Measurements from ENCODE around the gene ERGIC1. TPM values are rescaled to one million over a fixed set of nuclear protein-coding genes. Genes with fewer than 3 reads are reported as not detected.

ERGIC1 gene
- total RNA-seq, 1 donor from 2014 or later, result 158 TPM

DNA sequence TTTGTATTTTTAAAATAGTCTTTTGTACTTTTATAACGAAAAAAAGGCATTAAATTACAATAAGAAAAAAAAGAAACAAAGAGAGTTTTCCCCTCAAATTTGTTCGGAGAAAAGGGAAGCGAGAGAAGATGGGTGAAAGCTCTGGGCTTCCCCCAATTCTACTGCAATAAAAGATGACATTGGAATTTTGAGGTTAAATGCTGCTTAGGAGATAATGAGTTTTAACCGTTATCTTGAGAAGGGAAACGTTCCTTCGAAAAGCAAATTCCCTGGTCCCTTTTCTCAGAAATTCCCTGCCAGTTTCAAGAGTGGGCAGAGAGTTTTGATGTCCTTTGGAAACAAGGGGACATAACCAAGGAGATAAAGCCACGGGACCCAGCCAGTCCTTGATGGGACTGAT lies 18.4 kb upstream of the ERGIC1 start:
- Mint-ChIP-seq H3K4me1 (ENCODE audit: low read depth) (no peaks in the 10 kb centered on the region), H3K9me3 (ENCODE audit: low read depth) (no peaks in the 10 kb centered on the region), H3K27me3 (peaks cover 13% of the 10 kb centered on the region), H3K27ac (no peak overlapping the region), H3K4me3 (ENCODE audit: low read depth) (no peak overlapping the region), H3K36me3 (ENCODE audit: insufficient read depth) (no peaks in the 10 kb centered on the region)
- TF ChIP-seq CTCF (IDR thresholded peaks at IDR 0.05; ENCODE audit: unreplicated experiment), result no peak
- no peak for DNase-seq (ENCODE audit: low spot score, unreplicated experiment)

GRCh38 chr5:172816925-172817562 lies 17.0 kb upstream of the ERGIC1 start:
- Mint-ChIP-seq H3K4me3 (ENCODE audit: low read depth) (no peak overlapping the region), H3K4me1 (ENCODE audit: low read depth) (no peaks in the 10 kb centered on the region), H3K9me3 (ENCODE audit: low read depth) (no peaks in the 10 kb centered on the region), H3K36me3 (ENCODE audit: insufficient read depth) (no peaks in the 10 kb centered on the region), H3K27ac (peak overlapping the region; percentile 13), H3K27me3 (peaks cover 19% of the 10 kb centered on the region)
- no peak for TF ChIP-seq CTCF (IDR thresholded peaks at IDR 0.05; ENCODE audit: unreplicated experiment)
- no peak for DNase-seq (ENCODE audit: low spot score, unreplicated experiment)

DNA sequence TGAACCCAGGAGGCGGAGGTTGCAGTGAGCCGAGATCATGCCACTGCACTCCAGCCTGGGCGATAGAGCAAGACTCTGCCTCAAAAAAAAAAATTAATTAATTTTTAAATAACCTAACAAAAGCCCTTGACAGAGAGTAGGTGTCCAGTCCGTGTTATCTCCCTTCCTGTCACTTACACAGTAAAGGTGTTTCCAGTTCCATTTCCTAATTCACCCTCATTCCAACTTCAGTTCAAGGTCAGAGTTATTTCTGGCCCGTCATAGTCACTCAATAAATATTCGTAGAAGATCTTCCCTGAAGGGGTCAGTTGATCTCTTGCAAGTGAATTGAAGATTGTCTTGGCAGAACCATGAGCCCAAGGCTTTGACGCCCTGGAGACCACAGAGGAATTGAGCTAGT lies 16.4 kb upstream of the ERGIC1 start:
- peaks cover 19% of the 10 kb centered on the region for H3K27me3 Mint-ChIP-seq
- no peaks in the 10 kb centered on the region for H3K36me3 Mint-ChIP-seq (ENCODE audit: insufficient read depth)
- no peak for DNase-seq (ENCODE audit: low spot score, unreplicated experiment)
- H3K9me3 Mint-ChIP-seq (ENCODE audit: low read depth), result no peaks in the 10 kb centered on the region
- H3K27ac Mint-ChIP-seq, result no peak overlapping the region
- no peaks in the 10 kb centered on the region for H3K4me1 Mint-ChIP-seq (ENCODE audit: low read depth)
- TF ChIP-seq CTCF (IDR thresholded peaks at IDR 0.05; ENCODE audit: unreplicated experiment), result no peak
- no peak overlapping the region for H3K4me3 Mint-ChIP-seq (ENCODE audit: low read depth)

DNA sequence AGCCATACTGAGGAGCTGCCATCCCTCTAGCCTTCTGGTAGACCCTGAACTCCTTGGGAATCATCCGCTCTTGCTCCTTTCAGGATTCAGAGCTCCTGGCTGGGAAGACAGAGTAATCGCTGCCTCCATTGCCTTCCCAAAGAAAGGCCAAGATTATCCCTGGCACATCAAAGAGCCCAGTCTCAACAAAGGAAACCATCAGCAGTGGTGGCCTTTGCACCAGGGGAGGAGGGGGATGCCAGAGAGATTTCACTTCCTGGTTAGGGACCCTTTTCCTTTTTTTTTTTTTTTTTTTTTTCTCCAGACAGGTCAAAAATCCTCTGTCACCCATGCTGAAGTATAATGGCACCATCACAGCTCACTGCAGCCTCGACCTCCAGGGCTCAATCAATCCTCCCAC lies 16.0 kb upstream of the ERGIC1 start:
- H3K4me3 Mint-ChIP-seq (ENCODE audit: low read depth), result no peak overlapping the region
- no peak for DNase-seq (ENCODE audit: low spot score, unreplicated experiment)
- H3K27ac Mint-ChIP-seq, result no peak overlapping the region
- TF ChIP-seq CTCF (IDR thresholded peaks at IDR 0.05; ENCODE audit: unreplicated experiment), result no peak
- H3K27me3 Mint-ChIP-seq, result peaks cover 18% of the 10 kb centered on the region
- H3K9me3 Mint-ChIP-seq (ENCODE audit: low read depth), result no peaks in the 10 kb centered on the region
- no peaks in the 10 kb centered on the region for H3K4me1 Mint-ChIP-seq (ENCODE audit: low read depth)
- H3K36me3 Mint-ChIP-seq (ENCODE audit: insufficient read depth), result no peaks in the 10 kb centered on the region

GRCh38 chr5:172819569-172819968 lies 14.5 kb upstream of the ERGIC1 start:
- H3K27me3 Mint-ChIP-seq, result peaks cover 16% of the 10 kb centered on the region
- no peaks in the 10 kb centered on the region for H3K4me1 Mint-ChIP-seq (ENCODE audit: low read depth)
- TF ChIP-seq CTCF (IDR thresholded peaks at IDR 0.05; ENCODE audit: unreplicated experiment), result no peak
- no peak overlapping the region for H3K4me3 Mint-ChIP-seq (ENCODE audit: low read depth)
- no peaks in the 10 kb centered on the region for H3K9me3 Mint-ChIP-seq (ENCODE audit: low read depth)
- no peaks in the 10 kb centered on the region for H3K36me3 Mint-ChIP-seq (ENCODE audit: insufficient read depth)
- no peak overlapping the region for H3K27ac Mint-ChIP-seq
- no peak for DNase-seq (ENCODE audit: low spot score, unreplicated experiment)
